Colonic mucosa (tissue), 4 donors: Measurements from ENCODE around the gene GNAI2. TPM values are rescaled to one million over a fixed set of nuclear protein-coding genes. Genes with fewer than 3 reads are reported as not detected.

Experiments used
- DNase-seq: peaks from one replicate; pipeline ENCODE4 v3.0.0-alpha.2; 2020
- H3K27ac ChIP-seq: fragments of 200-600 bp; one replicate; pipeline ENCODE4 v1.8.0; 2021
- H3K27me3 ChIP-seq: fragments of 200-600 bp; one replicate; pipeline ENCODE4 v1.8.0; 2021
- H3K36me3 ChIP-seq: fragments of 200-600 bp; one replicate; pipeline ENCODE4 v1.8.0; 2021
- H3K4me1 ChIP-seq: fragments of 200-600 bp; one replicate; pipeline ENCODE4 v1.8.0; 2021; ENCODE audit warnings: mild to moderate bottlenecking
- H3K4me3 ChIP-seq: fragments of 200-600 bp; one replicate; pipeline ENCODE4 v1.8.0; 2021
- H3K9ac ChIP-seq, 2 donors: one replicate each; pipeline ENCODE4 v1.7.0; 2013; ENCODE audit warnings: control low read depth in 2 of 2, low read depth in 2 of 2, low read length in 2 of 2
- H3K9me3 ChIP-seq: fragments of 200-600 bp; one replicate; pipeline ENCODE4 v1.8.0; 2021
- CTCF ChIP-seq: fragments of 200-600 bp; IDR thresholded peaks from one replicate; pipeline ENCODE4 v1.8.0; 2022; ENCODE audit warnings: antibody characterized with exemption, mild to moderate bottlenecking
- intact Hi-C: fragments of 100-400 bp; cut with DNase I; formaldehyde crosslinking; loops from one replicate; pipeline ENCODE4 v1.14.1; 2022
- total RNA-seq, 2 donors: library from RNA; stranded (reverse); fragmentation: NEBNext Ultra II Directional in 1 of 2; extraction: Animal tissue kit (Norgen Biotek cat#: 25700) in 1 of 2; gene quantifications; one replicate each; pipeline ENCODE4 v1.2.1, GENCODE V29; 2021
- donor health status: healthy.
- donor health status: DM: no; HTN: no; CAD: no.
- donor health status: DM: no; HTN: no; CAD: no.

GNAI2 gene
- total RNA-seq, 2 donors from 2014 or later = 48.7 to 77.4 TPM

GRCh38 chr3:50239649-50240048 lies 3.6 kb downstream of the GNAI2 start:
- Histone ChIP-seq H3K27ac (no peak overlapping the region), H3K9me3 (no peaks in the 10 kb centered on the region), H3K9ac (no peak overlapping the region), H3K36me3 (no peaks in the 10 kb centered on the region), H3K4me1 (peaks cover 31% of the 10 kb centered on the region), H3K4me3 (no peak overlapping the region), H3K27me3 (no peaks in the 10 kb centered on the region)
- TF ChIP-seq CTCF = no peak
- intact Hi-C loops = no loop called here
- no peak for DNase-seq

GRCh38 chr3:50241163-50241562 lies 5.2 kb downstream of the GNAI2 start:
- peaks cover 41% of the 10 kb centered on the region for H3K4me1 ChIP-seq
- no peak overlapping the region for H3K4me3 ChIP-seq
- H3K27me3 ChIP-seq = no peaks in the 10 kb centered on the region
- H3K27ac ChIP-seq = peak overlapping the region; percentile 52
- no peak for DNase-seq
- no peaks in the 10 kb centered on the region for H3K36me3 ChIP-seq
- peak overlapping the region in 1 of 2 donors; percentile 3 for H3K9ac ChIP-seq
- H3K9me3 ChIP-seq = no peaks in the 10 kb centered on the region
- intact Hi-C loops = no loop called here
- no peak for TF ChIP-seq CTCF

- Histone ChIP-seq H3K9ac (peak overlapping the region; percentile 3 to 45), H3K4me1 (peaks cover 41% of the 10 kb centered on the region), H3K36me3 (no peaks in the 10 kb centered on the region), H3K27ac (peak overlapping the region; percentile 52), H3K9me3 (no peaks in the 10 kb centered on the region), H3K4me3 (no peak overlapping the region), H3K27me3 (no peaks in the 10 kb centered on the region)
- no peak for DNase-seq
- intact Hi-C loops = no loop called here
- no peak for TF ChIP-seq CTCF
These were observed 5.8 kb downstream of the GNAI2 start for GRCh38 chr3:50241713-50242380.

- H3K4me1 ChIP-seq = peaks cover 38% of the 10 kb centered on the region
- no peaks in the 10 kb centered on the region for H3K27me3 ChIP-seq
- no peak overlapping the region for H3K9ac ChIP-seq
- peak overlapping the region; percentile 52 for H3K27ac ChIP-seq
- H3K4me3 ChIP-seq = no peak overlapping the region
- no peaks in the 10 kb centered on the region for H3K36me3 ChIP-seq
- TF ChIP-seq CTCF = no peak
- no peak for DNase-seq
- intact Hi-C loops = no loop called here
- no peaks in the 10 kb centered on the region for H3K9me3 ChIP-seq
These were observed 6.4 kb downstream of the GNAI2 start for GRCh38 chr3:50242381-50242770.

- DNase-seq = peak; percentile 65
- no peaks in the 10 kb centered on the region for H3K36me3 ChIP-seq
- H3K27ac ChIP-seq = peak overlapping the region; percentile 52
- H3K9me3 ChIP-seq = no peaks in the 10 kb centered on the region
- peaks cover 33% of the 10 kb centered on the region for H3K4me1 ChIP-seq
- intact Hi-C loops = no loop called here
- H3K27me3 ChIP-seq = no peaks in the 10 kb centered on the region
- no peak for TF ChIP-seq CTCF
- H3K9ac ChIP-seq = peak overlapping the region; percentile 1 to 15
- no peak overlapping the region for H3K4me3 ChIP-seq
These were observed 7.0 kb downstream of the GNAI2 start for GRCh38 chr3:50242851-50243542.
